Stimulated activated CD4-positive, alpha-beta T cell treated with anti-CD3 and anti-CD28 coated beads, Interleukin-4, amount 100 ng/mL, for 1 hour (primary cell): ENCODE results near the gene PRPF8.
"Not testable (repeated sequence)": the region's sequence is repeated elsewhere in the genome, so short reads cannot be mapped to it uniquely, and the experiment has no call there.

Source experiments
- DNase-seq: peaks from one replicate; pipeline ENCODE4 v3.0.0-alpha.2; 2020

Gene PRPF8

GRCh38 chr17:1716076-1716911 lies 31.6 kb upstream of the PRPF8 start:
- DNase-seq, result peak; percentile 100

- no peak for DNase-seq
Observed at GRCh38 chr17:1715803-1716075, 31.1 kb upstream of the PRPF8 start.

DNA sequence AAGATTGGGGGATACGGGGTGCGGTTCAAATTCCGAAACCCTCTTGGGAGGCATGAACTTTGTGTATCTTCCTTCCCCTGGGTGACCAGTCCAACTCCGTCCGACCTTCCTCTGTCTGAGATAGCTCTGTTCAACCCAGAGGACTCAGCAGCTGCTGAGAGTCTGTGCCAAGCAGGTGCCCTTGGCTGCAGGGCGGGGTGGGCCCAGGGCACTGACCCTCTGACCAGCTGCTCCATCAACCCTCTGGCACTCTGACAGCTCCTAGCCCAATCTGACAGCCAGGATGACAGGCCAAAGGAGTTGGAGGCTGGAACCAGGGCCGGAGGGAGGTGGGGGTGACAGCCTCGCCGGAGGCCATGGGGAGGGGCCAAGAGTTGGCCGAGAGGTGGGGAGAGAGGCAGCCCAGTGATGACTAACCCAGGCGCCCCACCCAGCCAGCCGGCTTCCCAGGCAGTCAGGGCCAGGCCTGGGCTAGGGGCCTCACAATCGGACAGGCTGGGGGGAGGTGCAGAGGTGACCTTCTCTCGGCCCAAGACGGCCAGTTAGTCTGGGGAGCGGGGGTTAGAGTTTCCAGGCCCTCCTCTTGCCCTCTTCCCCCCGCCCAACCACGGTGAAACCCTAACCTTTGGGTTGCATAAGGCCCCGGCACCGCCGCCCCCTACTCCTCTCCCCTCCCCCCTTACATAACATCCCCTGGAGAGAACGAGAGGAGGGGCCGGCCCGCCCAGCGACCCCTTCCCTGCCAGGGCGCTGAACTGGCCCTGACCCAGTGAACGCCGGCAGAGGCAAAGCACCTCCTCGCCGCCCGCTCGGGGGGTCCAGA lies 30.5 kb upstream of the PRPF8 start:
- DNase-seq, result peak; percentile 48

DNA sequence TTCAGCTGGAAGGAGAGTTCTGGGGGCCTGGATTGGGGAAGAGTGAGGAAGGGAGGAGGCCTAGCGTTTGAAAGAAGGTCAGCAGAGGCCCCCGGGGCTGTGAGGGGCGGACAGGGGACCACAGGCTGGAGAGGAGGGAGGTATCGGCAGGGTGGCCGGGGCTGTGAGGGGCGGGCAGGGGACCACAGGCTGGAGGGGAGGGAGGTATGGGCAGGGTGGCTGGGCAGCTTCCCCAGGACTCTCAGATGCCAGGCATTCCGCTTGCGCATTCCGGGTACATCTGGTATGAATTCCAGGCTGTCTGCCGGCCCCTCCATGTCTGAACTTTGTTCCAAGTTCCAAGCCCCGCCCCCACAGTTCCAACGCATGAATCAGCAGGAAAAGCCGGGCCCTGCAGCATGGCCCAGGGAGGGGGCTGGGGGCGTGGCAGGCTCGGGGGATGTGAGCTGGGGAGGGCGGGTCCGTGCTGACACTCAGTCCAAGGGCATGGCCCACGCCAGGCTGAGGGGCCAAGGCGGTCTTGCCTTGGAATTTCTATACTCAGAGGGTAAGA lies 29.8 kb upstream of the PRPF8 start:
- peak; percentile 32 for DNase-seq

DNA sequence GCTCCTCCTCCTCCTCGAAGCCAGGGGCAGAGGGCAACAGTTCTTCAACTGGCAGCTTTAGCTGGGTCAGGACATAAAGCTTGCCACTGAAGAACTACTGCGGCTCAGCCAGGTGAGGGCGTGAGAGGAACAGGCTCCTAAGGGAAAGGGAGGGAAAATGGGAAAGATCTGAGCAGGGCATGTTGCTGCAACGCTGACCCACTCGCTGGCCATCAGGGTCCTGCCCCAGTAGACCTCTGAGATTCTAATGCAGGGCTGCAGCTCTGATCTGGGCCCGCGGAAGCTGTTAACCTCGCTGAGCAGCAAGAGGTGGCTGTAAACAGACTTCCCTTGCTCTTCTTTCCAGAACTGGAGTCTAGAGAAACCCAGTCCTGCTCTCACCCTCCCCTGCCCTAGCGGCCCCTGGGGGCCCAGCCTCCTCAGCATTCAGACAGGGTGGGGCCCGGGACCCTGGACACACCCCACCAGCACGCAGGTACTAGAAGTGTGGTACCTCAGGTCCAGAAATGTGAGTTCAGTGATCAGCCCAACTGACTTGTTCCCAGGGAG lies 29.3 kb upstream of the PRPF8 start:
- no peak for DNase-seq

DNA sequence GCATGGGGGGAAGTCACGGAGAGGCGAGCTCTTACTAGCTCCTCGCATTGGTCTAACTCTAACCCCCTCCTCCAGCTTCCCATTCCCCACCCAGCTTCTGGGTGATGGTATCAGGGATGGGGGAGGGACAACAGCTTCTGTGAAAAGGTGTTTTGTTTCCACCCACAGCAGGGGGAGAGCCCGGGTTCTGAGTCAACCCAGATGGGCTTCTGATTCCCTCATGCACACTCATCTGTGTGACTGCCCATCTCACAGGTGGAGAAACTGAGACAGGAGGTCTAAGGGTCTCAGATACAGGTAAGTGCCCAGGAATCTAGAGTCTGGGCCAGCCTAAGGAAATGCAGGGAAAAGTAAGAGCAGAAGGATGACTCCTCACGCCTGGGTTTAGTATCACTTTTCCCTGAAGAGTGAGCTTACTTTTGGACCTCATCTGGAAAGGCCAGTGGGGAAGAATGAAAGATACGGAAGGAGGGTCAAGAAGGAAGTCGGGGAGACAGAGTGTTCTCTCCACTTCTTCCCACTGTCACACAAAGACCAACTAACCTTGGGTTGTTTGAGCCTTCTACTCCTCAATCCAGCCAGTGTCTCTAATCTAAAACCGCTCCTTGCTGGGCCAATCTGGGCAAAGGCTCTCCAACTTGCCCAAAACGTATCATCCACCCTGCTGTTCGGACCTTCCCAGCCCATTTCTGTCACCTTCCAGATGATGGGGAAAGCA lies 28.7 kb upstream of the PRPF8 start:
- no peak for DNase-seq

- DNase-seq, result no peak
Observed at GRCh38 chr17:1712271-1712670, 27.6 kb upstream of the PRPF8 start.

GRCh38 chr17:1711804-1712203 lies 27.1 kb upstream of the PRPF8 start:
- DNase-seq, result no peak

DNA sequence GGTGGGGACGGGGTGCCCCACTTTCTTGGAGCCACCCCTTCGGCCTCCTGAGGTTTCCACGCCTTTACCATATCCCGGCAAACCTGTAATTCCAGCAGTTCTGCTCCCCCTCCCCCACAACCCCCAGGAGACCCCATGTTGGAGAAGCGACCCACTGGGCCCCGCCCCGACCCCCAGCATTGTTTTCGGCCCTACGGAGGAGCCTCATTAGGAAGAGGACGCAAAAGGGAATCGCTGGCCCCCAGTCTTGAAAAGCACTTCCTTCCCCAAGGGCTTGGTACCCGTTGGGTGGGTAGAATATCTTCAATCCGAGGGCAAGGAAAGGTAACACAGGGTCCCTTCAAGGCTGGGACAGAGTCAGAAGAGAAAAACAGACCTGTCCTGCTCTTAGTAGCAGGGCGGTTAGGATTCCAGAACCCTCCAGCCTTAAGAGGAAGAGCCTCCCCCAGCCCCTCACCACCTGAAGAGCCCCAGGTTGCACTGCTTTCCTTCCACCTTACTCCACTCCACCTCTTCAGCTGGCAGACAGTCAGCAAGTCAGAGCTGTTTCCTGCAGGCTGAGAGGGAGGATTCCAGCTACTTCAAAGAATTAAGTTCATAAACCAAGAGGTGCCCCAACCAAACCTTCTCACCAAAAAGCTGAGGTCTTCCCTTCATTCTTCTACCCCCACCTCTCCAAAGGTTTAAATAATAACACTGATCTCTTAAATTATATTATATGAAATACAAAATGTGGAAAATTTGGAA lies 26.3 kb upstream of the PRPF8 start:
- DNase-seq, result no peak

DNA sequence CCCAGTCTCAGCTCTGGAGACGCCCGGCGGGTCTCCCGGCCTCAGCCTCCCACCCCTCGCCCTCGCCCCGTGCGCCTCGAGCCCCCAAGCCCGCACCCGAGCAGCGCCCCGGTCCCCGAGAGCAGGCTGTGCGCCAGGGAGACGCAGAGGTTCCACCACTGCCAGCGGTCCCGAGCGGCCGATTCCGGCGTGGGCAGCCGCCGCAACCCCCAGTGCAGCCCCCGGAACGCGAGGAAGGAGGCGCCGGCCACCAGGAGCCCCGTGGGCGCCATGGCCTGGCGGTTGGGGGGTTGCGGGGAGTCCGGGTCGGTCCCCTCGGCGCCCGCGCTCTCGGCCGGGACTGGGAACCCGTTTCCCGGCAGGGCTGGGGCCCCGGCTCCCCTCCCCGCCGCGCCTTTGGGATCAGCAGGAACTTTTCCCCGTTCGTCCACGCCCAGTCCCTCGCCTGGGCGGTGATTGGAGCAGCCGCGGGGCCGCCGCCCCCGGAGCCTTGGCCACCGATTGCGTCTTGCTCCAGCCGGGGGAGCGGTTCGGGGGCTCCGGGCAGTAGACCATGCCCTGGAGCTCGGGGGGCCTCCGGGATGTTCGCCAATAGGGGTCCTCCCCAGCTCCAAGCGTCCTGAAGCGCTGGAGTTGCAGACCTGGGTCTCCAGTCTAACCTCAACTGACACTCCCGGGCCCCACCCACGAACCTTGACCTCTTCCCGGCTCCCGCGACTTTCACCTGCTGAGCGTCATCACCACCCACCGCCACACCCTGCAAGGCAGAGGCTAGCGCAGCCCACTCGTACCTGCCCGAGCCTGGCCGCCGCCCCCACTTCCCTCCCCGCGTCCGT lies 25.5 kb upstream of the PRPF8 start, which contains the start of gene TLCD2:
TSS of gene TLCD2 (minus strand) at position 407 of the 836 bp plus-strand sequence. CDS start at position 272, 135 bp downstream.
- no peak for DNase-seq

GRCh38 chr17:1709403-1709951 lies 24.8 kb upstream of the PRPF8 start:
- no peak for DNase-seq

GRCh38 chr17:1708791-1709346 lies 24.2 kb upstream of the PRPF8 start:
- DNase-seq, result not testable (repeated sequence)

- no peak for DNase-seq
Observed at GRCh38 chr17:1707107-1707506, 22.4 kb upstream of the PRPF8 start.

DNA sequence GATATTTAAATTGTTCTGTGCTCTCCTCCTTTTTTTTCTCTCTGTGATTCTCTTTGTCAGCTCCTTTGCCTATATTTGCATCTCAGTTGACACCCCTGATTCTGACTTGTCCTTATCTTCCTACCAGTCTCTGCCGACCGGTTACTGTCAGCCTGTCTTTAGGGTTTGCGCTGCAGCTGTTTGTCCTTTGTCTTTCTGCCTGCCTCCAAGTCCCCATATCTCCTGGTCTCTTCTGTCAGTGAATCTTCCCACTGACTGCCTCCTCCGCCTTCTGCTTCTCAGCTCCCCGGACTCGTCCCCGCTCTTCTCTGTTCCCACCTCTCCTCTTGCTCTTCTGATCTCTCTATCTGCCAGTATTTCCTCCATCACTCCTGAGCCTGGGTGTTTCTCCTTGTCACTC lies 20.3 kb upstream of the PRPF8 start:
- DNase-seq, result no peak

GRCh38 chr17:1703063-1703462 lies 18.4 kb upstream of the PRPF8 start:
- DNase-seq, result no peak

DNA sequence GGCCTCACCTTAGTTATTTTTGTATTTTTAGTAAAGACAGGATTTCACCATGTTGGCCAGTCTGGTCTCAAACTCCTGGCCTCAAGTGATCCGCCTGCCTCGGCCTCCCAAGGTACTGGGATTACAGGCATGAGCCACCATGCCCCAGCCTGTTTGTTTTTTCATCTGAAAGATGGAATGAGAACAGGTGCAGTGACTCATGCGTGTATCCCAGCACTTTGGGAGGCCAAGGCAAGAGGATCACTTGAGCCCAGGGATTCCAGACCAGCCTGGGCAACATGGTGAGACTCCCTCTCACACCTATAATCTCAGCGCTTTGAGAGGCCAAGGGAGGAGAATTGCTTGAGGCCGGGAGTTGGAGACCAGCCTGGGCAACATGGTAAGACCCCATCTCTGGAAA lies 15.2 kb upstream of the PRPF8 start:
- DNase-seq, result not testable (repeated sequence)

DNA sequence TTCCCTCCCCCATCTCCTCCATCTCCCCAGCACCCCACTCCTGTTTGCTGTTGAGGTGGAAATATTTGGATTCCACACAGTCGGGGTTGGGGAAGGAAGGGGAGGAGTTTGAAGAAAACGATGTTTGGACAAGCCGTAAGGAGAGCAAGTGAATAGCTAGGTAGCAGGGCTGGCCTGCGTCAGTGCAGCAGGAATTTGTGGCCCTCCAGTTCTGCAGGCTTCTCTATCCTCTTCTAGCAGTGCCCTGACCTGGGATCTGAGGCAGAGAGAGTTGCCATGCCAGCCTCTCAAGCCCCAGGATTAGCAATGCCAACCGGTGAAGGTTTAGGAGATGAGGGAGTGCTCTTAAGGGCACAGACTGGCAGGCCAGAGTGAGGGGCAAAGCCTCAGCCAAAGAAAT lies 13.0 kb upstream of the PRPF8 start:
- DNase-seq, result no peak

DNA sequence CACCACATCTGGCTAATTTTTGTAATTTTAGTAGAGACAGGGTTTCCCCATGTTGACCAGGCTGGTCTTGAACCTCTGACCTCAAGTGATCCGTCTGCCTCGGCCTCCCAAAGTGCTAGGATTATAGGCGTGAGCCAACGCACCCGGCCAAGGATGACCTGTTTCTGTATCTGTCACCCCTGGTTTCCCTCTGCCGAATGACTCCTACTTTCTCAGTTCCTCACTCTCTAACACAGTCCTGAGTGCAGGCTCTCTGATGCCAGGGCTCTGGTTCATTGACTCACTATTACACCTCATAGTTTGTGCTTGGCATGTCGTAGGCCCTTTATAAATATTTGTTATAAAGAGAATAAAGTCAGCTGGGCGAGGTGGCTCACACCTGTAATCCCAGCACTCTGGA lies 10.7 kb upstream of the PRPF8 start:
- no peak for DNase-seq

- DNase-seq, result no peak
Observed at GRCh38 chr17:1693339-1693738, 8.7 kb upstream of the PRPF8 start.

GRCh38 chr17:1690544-1691221 lies 6.0 kb upstream of the PRPF8 start:
- DNase-seq, result no peak
